ENCODE data around the gene MEIOSIN.

DNA sequence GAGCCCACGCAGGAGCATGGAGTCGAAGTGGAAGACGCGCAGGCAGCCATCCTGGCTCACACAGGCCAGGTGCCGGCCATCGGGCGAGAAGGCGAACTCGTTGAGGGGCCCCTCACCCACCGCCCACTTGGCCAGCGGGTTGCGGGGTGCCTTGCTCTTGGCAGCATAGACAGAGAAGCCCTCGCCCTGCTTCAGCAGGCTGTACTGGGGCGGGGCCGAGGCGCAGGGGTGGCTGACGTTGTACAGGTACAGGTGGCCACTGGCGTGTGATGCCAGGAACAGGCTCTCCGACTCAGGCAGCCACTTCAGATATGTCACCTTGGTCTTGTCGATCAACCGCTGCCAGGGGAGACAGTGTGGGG lies 53.3 kb downstream of the MEIOSIN start:
- no peak for TF ChIP-seq POLR2A (IDR thresholded peaks at IDR 0.05)
- no peak for TF ChIP-seq CTCF (IDR thresholded peaks at IDR 0.05)
